Measurements from ENCODE around the gene TEX38.

DNA sequence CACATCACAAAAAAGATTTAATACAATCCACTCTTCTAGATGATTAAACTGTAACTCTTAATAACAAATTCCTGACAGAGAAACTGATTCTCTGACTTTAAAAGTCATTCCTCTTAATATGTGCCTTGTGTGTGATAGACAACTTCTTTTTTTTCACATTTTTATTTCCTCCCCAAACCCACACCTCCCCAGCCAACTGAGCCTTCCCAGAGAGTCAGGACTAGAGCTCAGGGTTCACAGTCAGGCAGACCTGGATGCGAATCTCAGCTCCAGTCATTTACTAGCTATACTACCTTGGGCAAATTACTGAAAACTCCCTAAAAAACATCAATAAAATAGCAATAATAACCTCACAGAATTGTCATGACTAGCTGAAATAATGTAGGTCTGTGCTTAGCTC, 17.6 kb upstream of the TEX38 start:
- TF ChIP-seq, protein P1, sequence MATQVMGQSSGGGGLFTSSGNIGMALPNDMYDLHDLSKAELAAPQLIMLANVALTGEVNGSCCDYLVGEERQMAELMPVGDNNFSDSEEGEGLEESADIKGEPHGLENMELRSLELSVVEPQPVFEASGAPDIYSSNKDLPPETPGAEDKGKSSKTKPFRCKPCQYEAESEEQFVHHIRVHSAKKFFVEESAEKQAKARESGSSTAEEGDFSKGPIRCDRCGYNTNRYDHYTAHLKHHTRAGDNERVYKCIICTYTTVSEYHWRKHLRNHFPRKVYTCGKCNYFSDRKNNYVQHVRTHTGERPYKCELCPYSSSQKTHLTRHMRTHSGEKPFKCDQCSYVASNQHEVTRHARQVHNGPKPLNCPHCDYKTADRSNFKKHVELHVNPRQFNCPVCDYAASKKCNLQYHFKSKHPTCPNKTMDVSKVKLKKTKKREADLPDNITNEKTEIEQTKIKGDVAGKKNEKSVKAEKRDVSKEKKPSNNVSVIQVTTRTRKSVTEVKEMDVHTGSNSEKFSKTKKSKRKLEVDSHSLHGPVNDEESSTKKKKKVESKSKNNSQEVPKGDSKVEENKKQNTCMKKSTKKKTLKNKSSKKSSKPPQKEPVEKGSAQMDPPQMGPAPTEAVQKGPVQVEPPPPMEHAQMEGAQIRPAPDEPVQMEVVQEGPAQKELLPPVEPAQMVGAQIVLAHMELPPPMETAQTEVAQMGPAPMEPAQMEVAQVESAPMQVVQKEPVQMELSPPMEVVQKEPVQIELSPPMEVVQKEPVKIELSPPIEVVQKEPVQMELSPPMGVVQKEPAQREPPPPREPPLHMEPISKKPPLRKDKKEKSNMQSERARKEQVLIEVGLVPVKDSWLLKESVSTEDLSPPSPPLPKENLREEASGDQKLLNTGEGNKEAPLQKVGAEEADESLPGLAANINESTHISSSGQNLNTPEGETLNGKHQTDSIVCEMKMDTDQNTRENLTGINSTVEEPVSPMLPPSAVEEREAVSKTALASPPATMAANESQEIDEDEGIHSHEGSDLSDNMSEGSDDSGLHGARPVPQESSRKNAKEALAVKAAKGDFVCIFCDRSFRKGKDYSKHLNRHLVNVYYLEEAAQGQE (IDR thresholded peaks at IDR 0.05; ENCODE audit: insufficient read depth in 1 of 2, low read depth in 2 of 2, low read length in 1 of 2): no peak
- TF ChIP-seq, protein P2, sequence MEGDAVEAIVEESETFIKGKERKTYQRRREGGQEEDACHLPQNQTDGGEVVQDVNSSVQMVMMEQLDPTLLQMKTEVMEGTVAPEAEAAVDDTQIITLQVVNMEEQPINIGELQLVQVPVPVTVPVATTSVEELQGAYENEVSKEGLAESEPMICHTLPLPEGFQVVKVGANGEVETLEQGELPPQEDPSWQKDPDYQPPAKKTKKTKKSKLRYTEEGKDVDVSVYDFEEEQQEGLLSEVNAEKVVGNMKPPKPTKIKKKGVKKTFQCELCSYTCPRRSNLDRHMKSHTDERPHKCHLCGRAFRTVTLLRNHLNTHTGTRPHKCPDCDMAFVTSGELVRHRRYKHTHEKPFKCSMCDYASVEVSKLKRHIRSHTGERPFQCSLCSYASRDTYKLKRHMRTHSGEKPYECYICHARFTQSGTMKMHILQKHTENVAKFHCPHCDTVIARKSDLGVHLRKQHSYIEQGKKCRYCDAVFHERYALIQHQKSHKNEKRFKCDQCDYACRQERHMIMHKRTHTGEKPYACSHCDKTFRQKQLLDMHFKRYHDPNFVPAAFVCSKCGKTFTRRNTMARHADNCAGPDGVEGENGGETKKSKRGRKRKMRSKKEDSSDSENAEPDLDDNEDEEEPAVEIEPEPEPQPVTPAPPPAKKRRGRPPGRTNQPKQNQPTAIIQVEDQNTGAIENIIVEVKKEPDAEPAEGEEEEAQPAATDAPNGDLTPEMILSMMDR (IDR thresholded peaks at IDR 0.05): no peak
- no peak for TF ChIP-seq POLR2AphosphoS5 (IDR thresholded peaks at IDR 0.05; ENCODE audit: low read depth, low read length)

Data from Panc1 (cell line).